MM.1S (cell line): Measurements from ENCODE around the gene KIF3C.

Experiments
- EZH2phosphoT487 ChIP-seq: fragments of 300-600 bp; sonication (generic); IDR thresholded peaks from 2 replicates; pipeline ENCODE4 v1.6.1; 2018; ENCODE audit warnings: antibody characterized with exemption, low read length
- TF ChIP-seq, protein P1 (sequence below): fragments of 300-600 bp; sonication (generic); IDR thresholded peaks from 2 replicates; pipeline ENCODE4 v1.5.1; 2016; ENCODE audit warnings: antibody characterized with exemption, low read length, mixed read lengths

- TF ChIP-seq, protein P1, sequence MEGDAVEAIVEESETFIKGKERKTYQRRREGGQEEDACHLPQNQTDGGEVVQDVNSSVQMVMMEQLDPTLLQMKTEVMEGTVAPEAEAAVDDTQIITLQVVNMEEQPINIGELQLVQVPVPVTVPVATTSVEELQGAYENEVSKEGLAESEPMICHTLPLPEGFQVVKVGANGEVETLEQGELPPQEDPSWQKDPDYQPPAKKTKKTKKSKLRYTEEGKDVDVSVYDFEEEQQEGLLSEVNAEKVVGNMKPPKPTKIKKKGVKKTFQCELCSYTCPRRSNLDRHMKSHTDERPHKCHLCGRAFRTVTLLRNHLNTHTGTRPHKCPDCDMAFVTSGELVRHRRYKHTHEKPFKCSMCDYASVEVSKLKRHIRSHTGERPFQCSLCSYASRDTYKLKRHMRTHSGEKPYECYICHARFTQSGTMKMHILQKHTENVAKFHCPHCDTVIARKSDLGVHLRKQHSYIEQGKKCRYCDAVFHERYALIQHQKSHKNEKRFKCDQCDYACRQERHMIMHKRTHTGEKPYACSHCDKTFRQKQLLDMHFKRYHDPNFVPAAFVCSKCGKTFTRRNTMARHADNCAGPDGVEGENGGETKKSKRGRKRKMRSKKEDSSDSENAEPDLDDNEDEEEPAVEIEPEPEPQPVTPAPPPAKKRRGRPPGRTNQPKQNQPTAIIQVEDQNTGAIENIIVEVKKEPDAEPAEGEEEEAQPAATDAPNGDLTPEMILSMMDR = no peak
- TF ChIP-seq EZH2phosphoT487 = no peak
Observed at GRCh38 chr2:25960920-25961319, 21.4 kb downstream of the KIF3C start.
